Glomerular visceral epithelial cell (primary cell): Measurements from ENCODE around the gene SLC16A7.
A peak's percentile ranks its signal among the peaks of the same experiment; 100 is the strongest.
"Not testable (repeated sequence)": the region's sequence is repeated elsewhere in the genome, so short reads cannot be mapped to it uniquely, and the experiment has no call there.

Experiments
- DNase-seq: peaks from one replicate; pipeline ENCODE4 v3.0.0-alpha.2; 2016; ENCODE audit errors: extremely low spot score

The SLC16A7 gene, protein sequence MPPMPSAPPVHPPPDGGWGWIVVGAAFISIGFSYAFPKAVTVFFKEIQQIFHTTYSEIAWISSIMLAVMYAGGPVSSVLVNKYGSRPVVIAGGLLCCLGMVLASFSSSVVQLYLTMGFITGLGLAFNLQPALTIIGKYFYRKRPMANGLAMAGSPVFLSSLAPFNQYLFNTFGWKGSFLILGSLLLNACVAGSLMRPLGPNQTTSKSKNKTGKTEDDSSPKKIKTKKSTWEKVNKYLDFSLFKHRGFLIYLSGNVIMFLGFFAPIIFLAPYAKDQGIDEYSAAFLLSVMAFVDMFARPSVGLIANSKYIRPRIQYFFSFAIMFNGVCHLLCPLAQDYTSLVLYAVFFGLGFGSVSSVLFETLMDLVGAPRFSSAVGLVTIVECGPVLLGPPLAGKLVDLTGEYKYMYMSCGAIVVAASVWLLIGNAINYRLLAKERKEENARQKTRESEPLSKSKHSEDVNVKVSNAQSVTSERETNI

DNA sequence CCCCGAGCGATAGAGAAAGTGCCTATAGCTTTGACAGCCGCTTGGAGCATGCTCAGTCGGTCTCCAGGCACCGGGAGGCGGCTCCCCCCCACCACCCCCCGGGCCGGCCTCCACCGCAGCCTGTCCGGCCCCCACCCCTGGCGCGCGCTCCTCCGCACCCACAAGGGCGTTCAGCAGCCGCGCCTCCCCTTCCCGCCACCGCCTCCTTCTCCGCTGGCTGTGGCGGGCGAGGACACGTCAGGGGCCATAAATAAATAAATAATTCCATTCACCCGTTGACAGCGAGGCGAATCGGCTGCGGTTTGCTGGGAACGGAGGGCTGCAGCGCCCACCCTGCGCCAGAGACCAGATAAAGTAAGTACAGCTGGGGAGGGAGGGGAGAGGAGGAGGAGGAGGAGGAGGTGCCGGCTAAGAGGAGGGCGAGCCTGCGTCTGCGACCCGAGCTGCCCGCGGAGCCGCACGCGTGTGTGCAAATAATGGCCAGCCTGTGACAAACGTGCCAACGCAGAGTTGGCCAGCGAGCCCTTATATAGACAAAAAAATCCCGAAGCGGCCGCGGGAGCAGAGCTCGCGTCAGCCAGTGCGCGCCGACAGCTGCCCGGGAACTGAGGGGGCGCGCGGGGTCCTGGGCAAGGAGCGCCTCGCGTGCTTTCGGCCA lies at the start of gene SLC16A7:
TSS of gene SLC16A7 (plus strand) at position 147 of the 658 bp plus-strand sequence. CDS start 108,773 bp downstream, outside the sequence.
- DNase-seq, result peak; percentile 93

DNA sequence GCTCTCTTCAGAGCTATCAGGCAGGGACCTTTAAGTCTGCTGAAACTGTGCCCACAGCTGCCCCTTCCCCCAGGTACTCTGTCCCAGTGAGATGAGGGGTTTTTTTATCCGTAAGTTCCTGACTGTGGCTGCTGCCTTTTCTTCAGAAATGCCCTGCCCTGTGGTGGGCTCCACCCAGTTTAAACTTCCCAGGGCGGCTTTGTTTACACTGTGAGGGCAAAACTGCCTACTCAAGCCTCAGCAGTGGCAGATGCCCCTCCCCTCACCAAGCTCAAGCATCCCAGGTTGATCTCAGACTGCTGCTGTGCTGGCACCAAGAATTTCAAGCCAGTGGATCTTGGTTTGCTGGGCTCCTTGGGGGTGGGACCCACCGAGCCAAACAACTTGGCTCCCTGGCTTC lies 46.9 kb upstream of the SLC16A7 start:
- no peak for DNase-seq

DNA sequence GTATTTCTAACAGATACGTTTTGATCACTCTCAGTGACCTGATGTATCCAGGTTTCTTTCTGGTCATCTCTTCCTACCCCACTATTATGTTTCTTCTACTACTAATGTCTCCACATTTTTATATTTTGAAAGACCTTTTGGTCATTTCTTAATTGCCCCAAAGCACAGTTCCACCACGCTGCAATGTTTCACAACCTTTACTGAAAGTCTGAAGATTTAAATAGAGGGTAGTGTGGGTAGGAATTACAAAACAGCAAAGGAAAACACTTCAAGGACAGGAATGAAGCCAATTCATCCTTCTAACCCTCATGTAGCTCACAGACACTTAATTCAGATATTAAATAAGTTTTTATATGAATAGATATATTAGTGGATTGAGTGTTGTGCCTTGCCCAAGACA lies 36.1 kb upstream of the SLC16A7 start:
- DNase-seq, result no peak

- peak; percentile 62 for DNase-seq
Observed at GRCh38 chr12:59570145-59570544, 25.7 kb upstream of the SLC16A7 start.

GRCh38 chr12:59574406-59574805 lies 21.4 kb upstream of the SLC16A7 start:
- DNase-seq, result no peak

GRCh38 chr12:59575826-59576225 lies 20.0 kb upstream of the SLC16A7 start:
- no peak for DNase-seq

- no peak for DNase-seq
Observed at GRCh38 chr12:59578254-59578653, 17.6 kb upstream of the SLC16A7 start.

DNA sequence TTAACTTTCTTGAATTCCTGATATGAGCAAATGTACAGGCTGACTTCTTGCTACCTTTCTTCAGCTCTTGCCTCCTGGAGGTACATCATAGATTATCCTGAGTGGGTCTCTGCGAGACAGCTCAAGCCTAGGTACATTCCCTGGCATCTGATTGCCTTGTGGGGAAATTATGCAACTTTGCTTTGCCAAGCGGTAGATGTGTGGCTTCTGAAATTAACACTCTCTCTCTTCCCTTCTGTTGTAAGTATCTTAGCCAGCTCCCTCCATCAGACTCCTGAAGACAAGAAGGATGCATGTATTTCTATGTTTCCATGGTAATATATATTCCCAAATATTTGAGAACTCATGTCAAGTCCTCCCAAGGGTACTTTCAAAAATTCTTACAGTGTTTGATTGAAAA lies 16.2 kb upstream of the SLC16A7 start:
- no peak for DNase-seq

DNA sequence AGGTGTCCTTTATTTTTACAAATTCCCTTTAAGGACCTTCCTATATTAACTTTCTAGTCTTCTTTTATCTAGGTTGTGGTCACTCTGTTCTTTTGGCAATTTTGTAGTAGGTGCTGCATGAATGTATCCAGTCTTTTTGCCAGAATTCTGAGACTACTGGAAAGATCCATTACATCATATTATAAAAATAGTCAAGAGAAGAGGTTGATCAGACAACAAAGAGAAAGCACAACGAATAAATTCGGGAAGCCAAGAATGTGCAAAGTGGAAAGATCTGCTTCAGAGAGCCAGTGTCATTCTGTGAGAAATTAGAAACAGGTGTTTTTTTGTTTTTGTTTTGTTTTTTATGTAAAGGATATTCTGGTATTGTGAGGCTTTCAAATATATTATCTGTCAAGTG lies 15.8 kb upstream of the SLC16A7 start:
- DNase-seq, result no peak

DNA sequence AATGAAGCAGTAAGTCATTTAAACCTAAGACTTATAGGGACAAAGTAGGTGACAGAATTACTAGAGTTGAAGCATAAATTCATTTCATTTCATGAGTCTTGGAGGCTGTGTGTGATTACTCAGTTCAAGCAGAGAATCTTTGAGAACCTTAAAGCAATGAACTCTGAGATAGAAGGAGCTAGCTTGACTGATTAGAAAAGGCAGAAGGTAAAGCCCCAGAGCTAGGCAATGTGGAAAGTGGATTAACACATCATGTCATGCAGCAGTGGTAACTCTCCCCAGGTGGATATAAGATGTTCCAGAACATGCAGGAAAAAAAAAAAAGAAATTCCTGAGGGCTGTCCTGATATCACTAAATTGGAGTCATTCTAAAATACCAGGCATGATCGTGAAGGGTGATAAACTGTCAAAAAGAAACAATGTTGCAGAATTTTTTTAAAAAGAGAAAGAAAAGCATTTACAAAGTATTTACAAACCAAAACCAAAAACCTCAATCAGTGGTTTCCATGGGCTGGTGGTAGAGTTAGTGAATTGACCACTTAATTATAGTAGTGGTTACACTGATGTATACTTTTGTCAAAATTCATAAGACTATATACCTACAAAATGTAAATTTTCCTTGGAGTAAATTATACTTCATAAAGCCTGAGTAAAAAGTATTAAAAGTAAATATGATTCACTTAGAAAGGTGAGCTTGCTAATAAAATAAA lies 12.7 kb upstream of the SLC16A7 start:
- no peak for DNase-seq

DNA sequence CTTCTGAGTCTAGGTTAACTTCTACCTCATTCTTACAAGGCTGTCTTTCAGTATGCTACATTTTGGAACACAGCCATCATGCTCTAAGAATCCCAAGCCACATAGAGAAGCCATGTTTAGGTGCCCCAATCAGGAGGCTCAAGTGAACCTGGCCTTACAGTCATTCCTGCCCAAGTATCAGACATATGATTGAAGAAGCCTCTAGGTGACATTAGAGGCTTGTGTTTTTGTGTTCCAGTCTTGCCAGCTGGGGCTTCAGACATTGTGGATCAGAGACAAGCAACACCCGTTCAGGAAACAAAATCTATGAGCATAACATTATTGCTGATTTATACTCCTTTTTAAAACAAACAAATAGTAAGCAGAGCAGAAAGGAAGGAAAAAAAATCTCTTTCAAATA lies 8.1 kb upstream of the SLC16A7 start:
- DNase-seq, result no peak

GRCh38 chr12:59593761-59594160 lies 2.1 kb upstream of the SLC16A7 start:
- no peak for DNase-seq

DNA sequence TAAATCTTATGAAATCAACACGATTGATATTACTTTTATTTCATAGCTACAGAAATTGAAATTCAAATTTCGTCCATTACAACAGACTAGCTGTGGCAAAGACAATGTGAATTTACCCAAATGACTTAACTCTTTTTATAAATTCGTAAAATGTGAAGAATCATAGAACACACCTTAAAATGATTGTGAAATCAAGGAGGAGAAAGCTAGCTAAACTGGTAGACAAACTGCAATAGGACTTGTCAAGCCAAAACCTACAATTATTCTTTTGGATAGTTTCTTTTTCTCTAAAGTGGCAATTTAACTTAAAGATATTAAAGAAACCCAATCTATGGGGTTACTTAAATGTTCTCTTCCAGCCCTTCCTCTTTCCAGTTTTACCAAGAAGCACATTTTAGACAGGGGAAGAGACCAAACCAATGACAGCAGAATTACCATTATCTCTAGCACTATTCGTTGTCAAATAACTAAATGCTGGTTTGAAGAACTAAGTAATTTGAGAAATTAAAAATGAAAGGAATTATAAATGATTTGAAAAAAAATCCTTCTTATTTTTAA lies 807 bp upstream of the SLC16A7 start:
- no peak for DNase-seq

DNA sequence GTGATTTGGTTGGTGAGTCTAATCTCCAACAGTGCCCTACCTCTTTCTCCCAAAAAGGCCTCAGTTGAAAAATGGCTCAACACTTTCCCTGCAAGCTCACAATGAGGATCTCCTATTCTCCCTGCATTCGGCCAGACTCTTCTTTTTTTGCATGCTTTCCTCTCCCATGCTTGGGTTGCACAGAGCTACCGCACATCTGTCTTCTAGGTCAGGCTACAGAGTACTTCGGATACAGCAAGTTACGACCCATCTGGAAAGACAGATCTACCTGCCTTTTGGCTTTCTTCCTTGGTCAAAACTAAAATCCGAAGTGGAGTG lies 305 bp upstream of the SLC16A7 start:
- no peak for DNase-seq

- DNase-seq, result peak; percentile 83
Observed at GRCh38 chr12:59597385-59597781, 1.6 kb downstream of the SLC16A7 start.

GRCh38 chr12:59600171-59600570 lies 4.3 kb downstream of the SLC16A7 start:
- no peak for DNase-seq

DNA sequence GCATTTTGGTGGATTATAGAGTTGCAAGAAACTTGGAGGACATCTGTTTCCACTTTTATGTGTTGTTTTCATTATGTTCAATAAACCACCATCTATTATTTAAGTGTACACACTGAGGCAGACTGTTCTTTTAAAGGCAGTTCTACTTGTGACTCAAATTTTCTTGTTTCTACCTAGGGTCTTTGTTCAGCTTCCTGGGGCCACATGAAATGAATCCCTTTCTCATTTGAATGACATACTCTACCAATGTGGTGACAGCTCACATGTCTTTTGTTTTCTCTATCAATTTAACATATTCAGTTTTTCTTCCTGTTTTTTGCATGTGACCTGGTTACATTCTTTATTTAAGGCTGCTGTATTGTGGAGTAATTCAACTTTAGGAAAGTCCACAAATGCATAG lies 7.9 kb downstream of the SLC16A7 start:
- DNase-seq, result no peak

DNA sequence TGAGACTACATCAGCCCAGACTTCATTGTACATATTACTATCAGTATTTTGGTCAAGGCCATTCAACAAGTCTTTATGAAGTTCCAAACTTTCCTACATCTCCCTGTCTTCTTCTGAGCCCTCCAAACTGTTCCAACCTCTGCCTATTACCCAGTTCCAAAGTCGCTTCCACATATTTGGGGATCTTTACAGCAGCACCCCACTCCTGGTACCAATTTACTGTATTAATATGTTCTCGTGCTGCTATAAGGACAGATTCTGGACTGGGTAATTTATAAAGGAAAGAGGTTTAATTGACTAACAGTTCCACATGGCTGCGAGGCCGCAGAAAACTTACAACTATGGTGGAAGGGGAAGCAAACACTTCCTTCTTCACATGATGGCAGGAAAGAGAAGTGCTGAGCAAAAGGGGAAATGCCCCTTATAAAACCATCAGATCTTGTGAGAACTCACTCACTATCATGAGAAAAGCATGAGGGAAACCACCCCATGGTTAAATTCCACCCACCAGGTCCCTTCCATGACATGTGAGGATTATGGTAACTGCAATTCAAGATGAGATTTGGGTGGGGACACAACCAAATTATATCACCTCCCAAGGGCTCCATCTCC lies 17.1 kb downstream of the SLC16A7 start:
- DNase-seq, result not testable (repeated sequence)

DNA sequence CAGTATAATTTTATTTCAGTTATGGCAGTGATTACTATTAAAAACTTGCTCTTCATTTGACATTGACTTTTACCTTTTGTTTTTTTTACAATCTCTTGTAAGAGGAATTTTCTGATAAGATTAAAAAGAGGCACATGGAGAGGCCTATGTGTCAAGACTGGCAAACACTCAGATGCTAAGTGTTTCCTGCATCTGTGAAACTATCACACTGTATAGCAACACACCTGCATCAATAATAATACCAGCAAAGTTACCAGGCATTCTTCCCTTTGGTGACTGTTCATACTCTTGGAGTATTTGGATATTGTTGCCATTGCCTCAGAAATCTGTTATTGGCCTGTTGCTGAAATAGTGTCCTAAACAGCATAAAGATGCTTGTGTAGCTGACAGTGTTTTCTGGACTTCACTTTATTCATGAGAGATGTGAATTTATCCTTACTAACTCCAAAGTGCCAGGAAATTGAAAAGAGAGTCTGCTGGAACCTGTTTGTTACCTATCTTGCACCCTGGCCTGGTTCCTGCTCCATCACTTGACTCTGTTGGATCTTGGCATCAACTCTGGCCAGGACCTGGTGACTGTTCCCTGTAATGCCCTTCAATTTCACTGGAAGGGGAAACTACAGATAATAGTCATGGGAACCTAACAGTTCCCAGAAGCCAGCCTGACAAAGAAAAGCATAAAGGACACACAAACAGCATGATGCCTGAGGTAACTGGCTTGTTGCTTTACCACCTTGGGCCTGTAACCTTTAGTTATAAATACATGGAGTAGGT lies 19.8 kb downstream of the SLC16A7 start:
- DNase-seq, result no peak

DNA sequence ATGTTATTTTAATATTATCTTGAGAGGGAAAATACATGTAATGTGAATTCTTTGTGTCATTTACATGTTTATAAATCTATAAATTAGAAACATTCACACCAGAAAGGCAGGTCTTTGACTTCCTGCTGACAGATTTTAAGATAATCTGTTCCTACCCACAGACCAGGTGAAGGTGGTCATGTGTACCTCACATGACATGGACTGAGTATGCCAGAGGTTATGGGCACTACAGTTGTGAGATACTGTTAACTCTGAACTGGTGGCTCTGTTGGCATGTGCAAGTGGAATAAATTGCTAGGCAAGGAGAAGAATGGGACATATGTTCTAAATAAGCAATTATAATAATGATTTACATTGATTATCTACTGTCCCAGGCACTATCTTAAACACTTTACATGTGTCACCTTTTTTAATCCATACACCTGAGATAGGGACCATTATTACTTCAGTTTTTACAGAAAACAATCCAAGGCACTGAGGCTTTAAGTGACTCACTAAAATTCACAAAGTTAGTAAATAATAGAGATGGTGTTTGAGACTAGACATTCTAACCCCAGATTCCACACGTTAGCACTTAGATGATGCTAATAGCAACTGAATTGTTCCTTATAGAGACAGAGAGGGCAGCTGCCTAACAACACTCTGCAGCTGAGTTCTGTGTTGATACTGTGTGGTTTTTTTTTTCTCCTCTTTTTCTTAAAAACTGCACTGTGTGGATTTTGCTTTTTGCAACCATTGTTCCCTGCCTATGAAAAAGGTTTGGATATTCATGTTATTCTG lies 23.8 kb downstream of the SLC16A7 start:
- DNase-seq, result no peak
